NB4 (cell line): ENCODE data around the gene NEK3.
"Not testable (repeated sequence)": the region's sequence is repeated elsewhere in the genome, so short reads cannot be mapped to it uniquely, and the experiment has no call there.

ENCODE experiments used
- MYC ChIP-seq: IDR thresholded peaks from 2 replicates; pipeline ENCODE4 v1.6.1; 2011; ENCODE audit warnings: low read depth, low read length
- POLR2A ChIP-seq: IDR thresholded peaks from 2 replicates; pipeline ENCODE4 v1.6.1; 2011; ENCODE audit warnings: mild to moderate bottlenecking; ENCODE audit not compliant: insufficient read length; ENCODE audit errors: extremely low read depth
- TF ChIP-seq, protein P1 (sequence below): IDR thresholded peaks from one replicate; pipeline ENCODE4 v1.5.1; 2012; ENCODE audit warnings: low read depth, low read length
- TF ChIP-seq, protein P2 (sequence below): IDR thresholded peaks from 2 replicates; pipeline ENCODE4 v1.6.1; 2011; ENCODE audit warnings: low read depth, low read length

DNA sequence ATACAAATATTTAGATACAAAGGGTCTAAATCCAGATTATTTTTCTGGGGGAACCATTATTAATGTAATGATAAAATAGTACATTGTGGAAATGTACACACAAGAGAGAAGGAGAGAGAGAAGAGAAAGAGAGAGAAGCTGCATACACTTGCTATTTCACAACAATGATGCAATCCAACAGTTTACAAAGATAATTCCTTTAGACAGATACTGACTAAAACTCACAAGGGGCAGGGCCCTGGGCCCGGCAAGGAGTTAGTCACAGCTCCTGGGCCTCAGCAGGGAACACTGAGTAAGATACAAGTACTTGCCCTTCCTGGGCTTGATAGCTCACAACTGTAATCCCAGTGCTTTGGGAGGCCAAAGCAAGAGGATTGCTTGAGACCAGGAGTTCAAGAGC lies 44.5 kb upstream of the NEK3 start:
- TF ChIP-seq, protein P1, sequence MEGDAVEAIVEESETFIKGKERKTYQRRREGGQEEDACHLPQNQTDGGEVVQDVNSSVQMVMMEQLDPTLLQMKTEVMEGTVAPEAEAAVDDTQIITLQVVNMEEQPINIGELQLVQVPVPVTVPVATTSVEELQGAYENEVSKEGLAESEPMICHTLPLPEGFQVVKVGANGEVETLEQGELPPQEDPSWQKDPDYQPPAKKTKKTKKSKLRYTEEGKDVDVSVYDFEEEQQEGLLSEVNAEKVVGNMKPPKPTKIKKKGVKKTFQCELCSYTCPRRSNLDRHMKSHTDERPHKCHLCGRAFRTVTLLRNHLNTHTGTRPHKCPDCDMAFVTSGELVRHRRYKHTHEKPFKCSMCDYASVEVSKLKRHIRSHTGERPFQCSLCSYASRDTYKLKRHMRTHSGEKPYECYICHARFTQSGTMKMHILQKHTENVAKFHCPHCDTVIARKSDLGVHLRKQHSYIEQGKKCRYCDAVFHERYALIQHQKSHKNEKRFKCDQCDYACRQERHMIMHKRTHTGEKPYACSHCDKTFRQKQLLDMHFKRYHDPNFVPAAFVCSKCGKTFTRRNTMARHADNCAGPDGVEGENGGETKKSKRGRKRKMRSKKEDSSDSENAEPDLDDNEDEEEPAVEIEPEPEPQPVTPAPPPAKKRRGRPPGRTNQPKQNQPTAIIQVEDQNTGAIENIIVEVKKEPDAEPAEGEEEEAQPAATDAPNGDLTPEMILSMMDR: not testable (repeated sequence)
- not testable (repeated sequence) for TF ChIP-seq POLR2A, MYC
- TF ChIP-seq, protein P2, sequence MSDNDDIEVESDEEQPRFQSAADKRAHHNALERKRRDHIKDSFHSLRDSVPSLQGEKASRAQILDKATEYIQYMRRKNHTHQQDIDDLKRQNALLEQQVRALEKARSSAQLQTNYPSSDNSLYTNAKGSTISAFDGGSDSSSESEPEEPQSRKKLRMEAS: not testable (repeated sequence)
